ENCODE results near the gene MPND. TPM values are rescaled to one million over a fixed set of nuclear protein-coding genes. Genes with fewer than 3 reads are reported as not detected.
A peak's percentile ranks its signal among the peaks of the same experiment; 100 is the strongest.

MPND gene
- total RNA-seq, 1 donor from 2014 or later = 21.9 TPM

DNA sequence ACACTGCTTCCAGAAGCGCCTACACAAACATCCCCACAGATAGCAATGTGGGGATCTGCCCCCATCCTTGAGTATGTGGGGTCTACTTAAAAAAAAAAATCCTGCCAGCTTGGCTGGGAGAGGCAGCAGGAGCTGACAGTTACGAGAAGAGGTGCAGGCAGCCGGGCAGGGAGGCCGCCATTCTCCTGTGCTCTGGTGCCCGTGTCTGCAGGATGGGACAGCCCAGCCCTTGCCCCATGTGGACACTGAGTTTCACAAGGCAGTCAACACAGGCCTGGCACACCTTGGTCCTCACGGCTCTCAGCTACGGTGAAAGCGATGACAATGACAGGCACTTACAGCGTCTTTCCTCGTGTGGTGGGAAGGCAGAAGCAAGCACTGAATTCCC lies 24.0 kb downstream of the MPND start:
- Histone ChIP-seq H3K4me3 (no peak overlapping the region), H3K9me3 (no peaks in the 10 kb centered on the region), H3K36me3 (peaks cover 31 to 44% of the 10 kb centered on the region in 2 donors), H3K4me1 (peaks cover 7 to 34% of the 10 kb centered on the region in 2 donors), H3K27me3 (no peaks in the 10 kb centered on the region), H3K27ac (no peak overlapping the region)
- intact Hi-C loops (cut with DNase I) = no loop called here
- DNase-seq (ENCODE audit: low spot score in 2 of 2) = no peak
- TF ChIP-seq, protein P1, sequence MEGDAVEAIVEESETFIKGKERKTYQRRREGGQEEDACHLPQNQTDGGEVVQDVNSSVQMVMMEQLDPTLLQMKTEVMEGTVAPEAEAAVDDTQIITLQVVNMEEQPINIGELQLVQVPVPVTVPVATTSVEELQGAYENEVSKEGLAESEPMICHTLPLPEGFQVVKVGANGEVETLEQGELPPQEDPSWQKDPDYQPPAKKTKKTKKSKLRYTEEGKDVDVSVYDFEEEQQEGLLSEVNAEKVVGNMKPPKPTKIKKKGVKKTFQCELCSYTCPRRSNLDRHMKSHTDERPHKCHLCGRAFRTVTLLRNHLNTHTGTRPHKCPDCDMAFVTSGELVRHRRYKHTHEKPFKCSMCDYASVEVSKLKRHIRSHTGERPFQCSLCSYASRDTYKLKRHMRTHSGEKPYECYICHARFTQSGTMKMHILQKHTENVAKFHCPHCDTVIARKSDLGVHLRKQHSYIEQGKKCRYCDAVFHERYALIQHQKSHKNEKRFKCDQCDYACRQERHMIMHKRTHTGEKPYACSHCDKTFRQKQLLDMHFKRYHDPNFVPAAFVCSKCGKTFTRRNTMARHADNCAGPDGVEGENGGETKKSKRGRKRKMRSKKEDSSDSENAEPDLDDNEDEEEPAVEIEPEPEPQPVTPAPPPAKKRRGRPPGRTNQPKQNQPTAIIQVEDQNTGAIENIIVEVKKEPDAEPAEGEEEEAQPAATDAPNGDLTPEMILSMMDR (IDR thresholded peaks at IDR 0.05) = no peak

DNA sequence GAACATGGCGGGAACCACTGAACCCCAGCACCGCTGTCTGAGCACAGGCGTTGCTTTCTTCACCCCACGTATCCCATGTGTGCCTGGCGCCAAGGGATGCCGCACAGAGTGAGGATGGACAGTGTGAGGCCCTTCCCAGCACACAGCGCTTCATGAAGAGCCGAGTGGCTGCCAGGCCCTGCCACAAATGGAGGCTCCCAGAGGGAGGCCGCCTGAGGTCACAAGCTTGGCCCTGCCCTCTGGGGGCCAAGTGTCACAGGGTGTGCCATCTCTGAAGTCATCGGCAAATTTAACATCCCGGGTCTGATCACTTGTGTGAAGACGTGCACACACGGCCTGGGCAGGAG lies 24.4 kb downstream of the MPND start:
- TF ChIP-seq, protein P1 (IDR thresholded peaks at IDR 0.05) = no peak

DNA sequence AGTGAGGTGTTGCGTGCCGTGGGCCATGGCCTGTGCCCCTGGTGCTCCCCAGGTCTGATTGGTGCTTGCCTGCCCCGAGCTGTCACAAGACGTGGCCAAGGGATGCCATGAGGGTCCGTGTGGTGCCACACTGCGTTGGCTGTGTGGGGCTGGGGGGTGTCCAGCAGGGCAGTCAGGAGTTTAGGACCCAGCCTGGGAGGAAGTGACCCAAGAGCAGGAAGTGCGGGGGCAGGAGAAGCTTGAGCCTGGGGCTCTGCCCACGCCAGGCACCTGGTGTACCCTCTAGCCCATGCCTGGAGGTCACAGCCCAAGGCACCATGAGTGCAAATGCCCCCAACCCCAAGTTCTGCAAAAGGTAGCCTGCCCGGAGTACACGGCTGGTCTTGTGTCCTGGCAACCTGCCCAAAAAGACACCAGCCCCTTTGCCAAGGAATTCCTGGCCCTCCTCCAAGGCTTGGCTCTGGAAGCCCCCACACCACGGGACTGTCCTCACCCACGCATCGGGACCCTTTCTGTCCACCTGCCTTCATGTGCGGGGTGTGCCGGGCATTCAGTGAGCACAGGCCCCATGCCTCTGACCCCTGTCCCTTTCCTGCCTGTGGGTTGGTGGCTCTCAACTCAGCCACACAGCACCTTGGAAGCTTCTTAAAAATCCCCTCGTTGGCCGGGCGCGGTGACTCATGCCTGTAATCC lies 24.9 kb downstream of the MPND start:
- intact Hi-C loops (cut with DNase I) = no loop called here
- no peaks in the 10 kb centered on the region for H3K9me3 ChIP-seq
- H3K4me3 ChIP-seq = no peak overlapping the region
- peaks cover 22 to 35% of the 10 kb centered on the region in 2 donors for H3K36me3 ChIP-seq
- peaks cover 17 to 43% of the 10 kb centered on the region in 2 donors for H3K4me1 ChIP-seq
- DNase-seq (ENCODE audit: low spot score in 2 of 2) = no peak
- H3K27ac ChIP-seq = peak overlapping the region in 1 of 2 donors; percentile 20
- no peaks in the 10 kb centered on the region for H3K27me3 ChIP-seq
- TF ChIP-seq, protein P1 (IDR thresholded peaks at IDR 0.05) = no peak

More for the DNA sequence above, 24.4 kb downstream of the MPND start:
- Histone ChIP-seq H3K27ac (no peak overlapping the region), H3K4me1 (peaks cover 12 to 38% of the 10 kb centered on the region in 2 donors), H3K4me3 (no peak overlapping the region), H3K9me3 (no peaks in the 10 kb centered on the region), H3K36me3 (peaks cover 27 to 40% of the 10 kb centered on the region in 2 donors), H3K27me3 (no peaks in the 10 kb centered on the region)
- DNase-seq (ENCODE audit: low spot score in 2 of 2) = no peak
- intact Hi-C loops (cut with DNase I) = no loop called here

DNA sequence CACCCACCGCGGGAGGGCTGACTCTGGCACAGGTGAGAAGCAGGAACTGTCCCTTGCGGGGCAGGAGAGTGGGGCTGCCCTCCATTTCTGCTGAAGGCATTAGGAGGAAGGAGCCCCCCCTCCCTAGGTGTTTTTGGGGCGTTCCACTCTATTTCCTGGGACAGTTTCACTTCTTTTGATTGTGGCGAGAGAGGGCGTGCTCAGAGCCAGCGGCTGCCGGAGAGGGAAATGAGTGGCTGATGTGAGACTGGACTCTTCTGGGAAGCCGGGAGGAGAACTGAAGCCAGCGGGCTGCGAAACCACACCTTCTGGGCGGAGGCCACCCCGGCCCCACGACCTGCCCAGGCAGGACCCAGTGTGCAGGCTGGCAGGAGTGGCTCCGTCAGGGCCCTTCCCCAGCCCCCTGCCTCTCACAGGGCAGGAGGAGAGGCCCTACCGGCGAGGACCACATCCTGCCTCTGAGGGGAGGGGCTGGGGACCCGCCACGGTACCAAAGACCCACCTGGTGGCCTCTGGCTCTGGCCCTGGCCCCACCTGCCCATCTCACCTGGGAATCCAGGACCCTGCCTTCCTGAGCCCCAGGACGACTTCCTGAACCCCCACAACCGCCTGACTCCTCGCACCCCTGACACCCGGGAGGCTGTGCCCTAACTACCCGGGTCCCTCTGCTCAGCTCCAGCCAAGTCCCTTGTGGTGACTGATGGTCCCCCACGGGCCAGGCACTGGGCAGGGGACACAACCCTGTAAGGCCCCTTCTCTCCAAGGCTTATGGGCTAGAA lies 25.9 kb downstream of the MPND start:
- TF ChIP-seq, protein P1 (IDR thresholded peaks at IDR 0.05) = no peak
- peaks cover 13 to 25% of the 10 kb centered on the region in 2 donors for H3K36me3 ChIP-seq
- peaks cover 27 to 54% of the 10 kb centered on the region in 2 donors for H3K4me1 ChIP-seq
- H3K4me3 ChIP-seq = peak overlapping the region in 1 of 2 donors; percentile 1
- peak overlapping the region in 1 of 2 donors; percentile 16 for H3K27ac ChIP-seq
- DNase-seq (ENCODE audit: low spot score in 2 of 2) = no peak
- intact Hi-C loops (cut with DNase I) = no loop called here
- H3K9me3 ChIP-seq = no peaks in the 10 kb centered on the region
- no peaks in the 10 kb centered on the region for H3K27me3 ChIP-seq

DNA sequence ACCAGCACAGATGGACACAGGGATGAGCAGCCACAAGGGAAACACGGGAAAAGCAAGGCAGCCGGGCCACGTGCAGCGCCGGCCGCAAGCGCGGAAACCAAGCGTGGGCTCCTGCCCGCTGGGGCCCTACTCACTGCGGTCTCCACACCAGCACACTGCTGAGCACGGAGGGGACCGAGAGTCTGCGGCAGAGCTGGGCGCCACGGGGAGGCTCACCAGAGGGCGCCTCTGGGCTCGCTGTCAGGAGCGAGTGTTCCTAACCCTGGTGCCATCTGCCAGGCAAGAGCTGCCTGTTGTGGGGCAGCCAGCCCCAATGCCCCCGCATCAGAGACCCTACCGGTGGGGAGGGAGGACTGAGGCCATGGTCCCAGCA lies 26.5 kb downstream of the MPND start:
- Histone ChIP-seq H3K27me3 (no peaks in the 10 kb centered on the region), H3K9me3 (no peaks in the 10 kb centered on the region), H3K27ac (peak overlapping the region in 1 of 2 donors; percentile 16), H3K36me3 (peaks cover 13 to 22% of the 10 kb centered on the region in 2 donors), H3K4me1 (peaks cover 31 to 59% of the 10 kb centered on the region in 2 donors), H3K4me3 (peak overlapping the region in 1 of 2 donors; percentile 1)
- TF ChIP-seq, protein P1 (IDR thresholded peaks at IDR 0.05) = peak in 2 of 3 experiments; percentile 10 to 21
- intact Hi-C loops (cut with DNase I) = no loop called here
- no peak for DNase-seq (ENCODE audit: low spot score in 2 of 2)

Data from ascending aorta (tissue), 2 donors.